Articular chondrocyte of knee joint (primary cell): ENCODE results near the gene GNMT. TPM values are rescaled to one million over a fixed set of nuclear protein-coding genes. Genes with fewer than 3 reads are reported as not detected.

Experiments used
- total RNA-seq: library from RNA; depleted of rRNA; stranded (reverse); fragments of >200 nt; gene quantifications from 2 replicates; pipeline ENCODE4 v1.2.3, GENCODE V29; 2012

The GNMT gene
- 0.11 TPM in 1 of 2 replicates, not detected in the other for total RNA-seq

DNA sequence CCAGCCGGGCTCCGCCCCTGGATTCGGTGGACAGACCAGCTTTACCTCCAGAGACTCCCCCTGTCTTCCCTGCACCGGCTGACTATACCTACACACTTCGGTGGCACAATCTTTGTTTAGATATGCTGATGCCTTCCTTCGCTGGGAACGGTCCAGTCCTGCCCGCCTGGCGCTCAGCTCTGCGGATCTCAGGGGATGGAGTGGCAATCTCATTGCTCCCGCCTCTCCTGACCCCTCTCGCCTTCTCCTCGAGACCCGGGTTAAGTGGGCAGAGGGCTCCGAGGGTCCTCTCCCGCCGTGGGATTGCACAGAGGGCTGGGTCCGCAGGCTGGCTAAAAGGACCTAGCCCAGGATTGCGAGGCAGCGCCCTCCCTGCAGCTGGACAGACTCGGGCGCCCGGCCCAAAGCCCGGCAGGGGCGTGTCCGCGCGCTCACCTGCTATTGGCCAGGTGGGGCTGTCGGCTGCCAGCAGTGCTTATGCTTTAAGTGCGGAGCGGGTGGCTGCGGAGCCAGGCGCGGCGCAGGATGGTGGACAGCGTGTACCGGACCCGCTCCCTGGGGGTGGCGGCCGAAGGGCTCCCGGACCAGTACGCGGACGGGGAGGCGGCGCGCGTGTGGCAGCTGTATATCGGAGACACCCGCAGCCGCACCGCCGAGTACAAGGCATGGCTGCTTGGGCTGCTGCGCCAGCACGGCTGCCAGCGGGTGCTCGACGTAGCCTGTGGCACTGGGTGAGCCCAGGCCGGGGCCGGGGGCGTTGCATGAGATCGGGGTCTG is at the start of gene GNMT:
GNMT (plus strand) TSS at position 512 of the 777 bp plus-strand sequence; CDS start at position 526, 14 bp downstream.

DNA sequence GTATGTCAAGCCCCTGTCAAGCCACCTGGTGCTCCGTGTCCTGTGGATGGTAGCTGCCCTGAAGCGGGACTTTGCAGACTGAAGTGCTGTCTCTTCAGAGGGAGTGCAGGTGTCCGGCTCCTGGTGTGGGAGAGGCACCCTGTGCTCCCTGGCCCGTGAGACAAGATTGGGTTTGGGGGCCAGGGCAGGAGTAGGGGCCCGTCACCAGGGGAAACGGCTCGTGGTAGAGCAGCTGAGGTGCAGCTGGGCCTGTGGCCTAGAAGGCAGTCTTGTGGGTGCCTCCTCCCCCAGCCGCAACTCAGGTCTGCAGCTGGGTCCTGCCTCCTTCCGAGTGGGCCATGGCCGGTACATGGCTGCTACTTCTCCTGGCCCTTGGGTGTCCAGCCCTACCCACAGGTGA is 44.8 kb upstream of the GNMT start, which contains the start of gene PTCRA:
PTCRA (plus strand) TSS at position 322 of the 400 bp plus-strand sequence; CDS start at position 339, 17 bp downstream.

DNA sequence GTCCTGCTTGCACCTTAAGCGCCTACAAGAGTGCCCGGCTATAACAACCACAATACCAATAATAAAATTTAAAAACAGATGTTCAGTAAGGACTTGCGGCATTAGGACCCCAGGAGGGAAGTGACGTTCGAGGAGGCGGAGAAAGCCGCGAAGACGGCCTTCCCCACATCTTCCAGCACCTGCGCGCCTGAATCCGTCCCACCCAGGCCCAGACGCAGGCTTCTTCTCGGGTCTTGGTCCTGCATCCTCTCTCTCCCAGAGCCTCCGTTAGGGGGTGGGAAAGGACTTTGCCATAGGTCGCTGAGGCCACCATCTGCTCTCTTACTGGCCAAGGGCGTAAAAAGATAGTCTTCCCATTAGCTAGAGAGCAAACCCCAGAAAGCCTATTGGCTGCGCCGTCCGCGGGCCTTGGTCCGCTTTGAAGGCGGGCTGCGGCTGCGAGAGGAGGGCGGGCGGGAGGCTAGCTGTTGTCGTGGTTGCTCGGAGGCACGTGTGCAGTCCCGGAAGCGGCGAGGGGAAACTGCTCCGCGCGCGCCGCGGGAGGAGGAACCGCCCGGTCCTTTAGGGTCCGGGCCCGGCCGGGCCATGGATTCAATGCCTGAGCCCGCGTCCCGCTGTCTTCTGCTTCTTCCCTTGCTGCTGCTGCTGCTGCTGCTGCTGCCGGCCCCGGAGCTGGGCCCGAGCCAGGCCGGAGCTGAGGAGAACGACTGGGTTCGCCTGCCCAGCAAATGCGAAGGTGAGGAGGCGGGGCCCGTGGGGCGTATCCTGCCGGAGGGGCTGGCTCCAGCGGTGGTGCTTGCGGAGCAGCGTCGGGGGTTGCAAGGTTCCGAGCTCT is 31.4 kb upstream of the GNMT start, which contains the start of gene CNPY3:
CNPY3 (plus strand) TSS at position 495 of the 835 bp plus-strand sequence; CDS start at position 586, 91 bp downstream.

DNA sequence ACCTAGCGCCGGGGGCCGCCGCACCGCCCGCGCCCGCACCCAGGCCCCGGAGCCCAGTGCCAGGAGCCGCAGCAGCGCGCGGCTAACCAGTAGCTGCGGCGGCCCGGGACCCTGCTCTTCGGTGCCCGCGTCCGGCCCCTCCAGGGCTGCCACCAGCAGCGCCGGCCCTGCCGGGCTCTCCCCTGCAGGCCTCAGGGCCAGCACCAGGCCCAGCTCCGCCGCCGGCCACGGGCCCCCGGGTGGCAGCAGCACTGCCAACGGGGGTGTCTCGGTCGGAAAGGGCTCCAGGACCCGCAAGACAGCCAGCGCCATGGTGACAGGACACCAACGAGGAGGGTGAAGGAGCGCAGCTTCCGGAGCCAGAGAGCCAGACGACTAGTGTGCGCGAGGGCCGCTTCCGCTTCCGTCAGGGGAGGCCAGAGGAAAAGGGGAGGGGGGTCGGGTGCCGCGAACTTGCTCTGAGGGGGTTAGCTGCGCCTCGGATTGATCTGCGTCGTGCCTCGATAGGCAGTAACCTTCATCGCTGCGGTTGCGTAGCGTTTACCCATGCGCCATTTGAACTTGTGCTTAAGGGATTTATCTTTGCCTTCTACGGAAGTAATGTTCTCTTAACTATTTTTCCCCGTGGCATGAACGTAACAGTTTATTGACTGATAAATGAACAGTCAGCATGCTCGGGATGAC is 18.4 kb downstream of the GNMT start, which contains the start of gene PEX6:
PEX6 (minus strand) TSS at position 343 of the 684 bp plus-strand sequence; CDS start at position 312, 31 bp downstream.

DNA sequence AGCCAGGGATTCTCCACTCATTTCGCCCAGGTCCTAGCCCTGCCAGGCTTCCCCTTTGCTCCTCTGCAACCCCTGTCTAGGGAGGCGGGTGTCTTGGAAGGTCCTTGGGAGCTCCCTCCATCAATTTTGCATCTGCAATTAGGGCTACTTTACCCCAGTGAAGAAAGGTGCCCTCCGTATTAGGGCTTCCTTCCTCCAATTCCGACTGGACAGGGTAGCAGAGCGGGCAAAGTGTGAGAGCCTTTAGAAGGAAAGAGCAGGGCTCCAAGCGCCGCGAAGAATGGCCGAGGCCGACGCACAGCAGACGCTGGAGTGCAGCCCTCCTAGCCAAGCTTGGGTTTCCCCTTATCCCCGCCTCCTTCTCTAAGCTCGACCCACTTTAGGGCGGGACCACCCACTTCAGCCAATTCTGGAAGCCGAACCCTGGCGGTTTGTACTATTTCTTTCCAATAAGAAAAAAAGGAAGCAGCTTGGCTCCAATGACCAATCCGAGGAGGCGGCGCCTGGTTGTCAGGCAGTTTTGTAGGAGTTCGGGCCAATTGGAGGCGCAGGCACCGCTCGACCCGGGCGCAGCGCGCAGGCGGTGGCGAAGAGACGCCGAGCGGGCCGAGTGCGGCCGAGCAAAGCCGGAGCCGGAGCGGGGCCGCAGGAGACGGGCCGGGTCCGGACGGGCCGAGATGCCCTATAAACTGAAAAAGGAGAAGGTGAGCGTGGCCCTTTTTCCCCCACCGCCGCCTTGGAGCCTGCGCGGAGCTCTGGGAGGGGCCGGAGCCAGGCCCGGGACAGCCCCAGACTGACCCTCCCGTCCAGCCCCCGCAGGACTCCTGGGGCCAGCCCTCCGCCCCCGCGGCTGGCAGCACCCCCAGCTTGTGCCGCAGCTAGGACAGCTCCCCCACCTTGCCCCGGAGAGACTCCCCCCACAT is 23.7 kb downstream of the GNMT start, which contains the start of gene PPP2R5D:
PPP2R5D (plus strand) TSS at position 570 of the 923 bp plus-strand sequence; CDS start at position 678, 108 bp downstream.

Other genes starting within 250 kb of the GNMT start
- 2.5 and 2.6 TPM in 2 replicates for gene PRPH2, start 238.2 kb upstream of the GNMT start, total RNA-seq
- 30.2 and 38.8 TPM in 2 replicates for gene TBCC, start 214.7 kb upstream of the GNMT start, total RNA-seq
- gene BICRAL, start 178.7 kb upstream of the GNMT start, total RNA-seq: 14.1 and 15.2 TPM in 2 replicates
- gene RPL7L1, start 81.1 kb upstream of the GNMT start, total RNA-seq: 120 and 123 TPM in 2 replicates
- not detected in 2 replicates for gene PTCRA, start 44.7 kb upstream of the GNMT start, total RNA-seq
- gene CNPY3, start 31.3 kb upstream of the GNMT start, total RNA-seq: 23.7 and 27.3 TPM in 2 replicates
- gene PEX6, start 18.4 kb downstream of the GNMT start, total RNA-seq: 21.4 and 34.2 TPM in 2 replicates
- 40.2 and 42.3 TPM in 2 replicates for gene PPP2R5D, start 23.8 kb downstream of the GNMT start, total RNA-seq
- 48.7 and 58.7 TPM in 2 replicates for gene MEA1, start 53.2 kb downstream of the GNMT start, total RNA-seq
- 58.9 and 59.6 TPM in 2 replicates for gene KLHDC3, start 53.5 kb downstream of the GNMT start, total RNA-seq
- 80.0 and 84.3 TPM in 2 replicates for gene RRP36, start 60.9 kb downstream of the GNMT start, total RNA-seq
- 35.0 and 44.1 TPM in 2 replicates for gene CUL7, start 93.1 kb downstream of the GNMT start, total RNA-seq
- gene MRPL2, start 98.7 kb downstream of the GNMT start, total RNA-seq: 16.2 and 19.1 TPM in 2 replicates
- gene KLC4, start 98.9 kb downstream of the GNMT start, total RNA-seq: 11.2 and 14.3 TPM in 2 replicates
- 28.3 and 51.5 TPM in 2 replicates for gene PTK7, start 115.6 kb downstream of the GNMT start, total RNA-seq
- 11.9 and 14.3 TPM in 2 replicates for gene SRF, start 210.5 kb downstream of the GNMT start, total RNA-seq
- 23.8 and 28.0 TPM in 2 replicates for gene CUL9, start 221.4 kb downstream of the GNMT start, total RNA-seq